ENCODE results near the gene CATSPER3.

Gene CATSPER3

GRCh38 chr5:134967607-134968006 lies at the start of gene CATSPER3:
Gene CATSPER3, plus strand, starts transcription at chr5:134967907. Its CDS starts 85 bp downstream, at chr5:134967992.
- in situ Hi-C loops (cut with MboI; ENCODE audit: low sequenced_read_pairs) = no loop called here

- in situ Hi-C loops (cut with MboI; ENCODE audit: low sequenced_read_pairs) = no loop called here
These were observed 48.8 kb upstream of the CATSPER3 start for GRCh38 chr5:134918861-134919260.

- in situ Hi-C loops (cut with MboI; ENCODE audit: low sequenced_read_pairs) = no loop called here
These were observed 46.7 kb upstream of the CATSPER3 start for GRCh38 chr5:134920848-134921575.

DNA sequence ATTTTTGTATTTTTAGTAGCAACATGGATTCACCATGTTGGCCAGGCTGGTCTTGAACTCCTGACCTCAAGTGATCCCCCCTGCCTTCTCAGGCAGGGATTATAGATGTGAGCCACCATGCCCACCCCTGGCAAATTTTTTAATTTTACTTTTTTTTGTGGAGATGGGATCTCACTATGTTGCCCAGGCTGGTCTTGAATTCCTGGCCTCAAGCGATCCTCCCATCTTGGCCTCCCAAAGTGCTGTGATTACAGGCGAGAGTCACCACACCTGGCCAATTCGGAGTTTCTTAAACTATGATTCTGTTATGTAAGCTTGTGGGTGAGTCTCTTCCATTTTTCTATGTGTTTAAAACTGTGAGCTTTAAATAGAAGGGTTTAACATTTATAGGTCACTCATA lies 35.2 kb upstream of the CATSPER3 start:
- in situ Hi-C loops (cut with MboI; ENCODE audit: low sequenced_read_pairs) = no loop called here

GRCh38 chr5:134934202-134934601 lies 33.5 kb upstream of the CATSPER3 start:
- in situ Hi-C loops (cut with MboI; ENCODE audit: low sequenced_read_pairs) = no loop called here

- in situ Hi-C loops (cut with MboI; ENCODE audit: low sequenced_read_pairs) = no loop called here
These were observed 31.8 kb upstream of the CATSPER3 start for GRCh38 chr5:134935711-134936602.

DNA sequence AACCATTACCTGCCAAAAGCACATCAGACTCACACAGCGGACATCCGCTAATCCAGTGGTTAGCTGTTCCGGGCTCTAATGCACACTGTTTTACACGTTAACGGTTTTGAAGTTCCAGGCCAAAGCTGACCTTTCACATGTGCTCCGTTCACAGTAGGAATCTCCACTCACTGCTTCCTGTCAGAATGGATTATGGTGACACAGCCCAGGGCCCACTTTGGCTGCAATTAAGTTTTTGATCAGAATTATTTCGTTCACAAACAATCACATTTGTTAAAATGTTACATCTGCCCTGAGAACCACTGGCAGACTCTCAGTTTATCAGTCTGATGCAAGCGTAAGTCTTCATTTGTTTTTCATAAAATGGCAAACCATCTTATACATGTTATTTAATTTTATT lies 30.2 kb upstream of the CATSPER3 start:
- in situ Hi-C loops (cut with MboI; ENCODE audit: low sequenced_read_pairs) = no loop called here

DNA sequence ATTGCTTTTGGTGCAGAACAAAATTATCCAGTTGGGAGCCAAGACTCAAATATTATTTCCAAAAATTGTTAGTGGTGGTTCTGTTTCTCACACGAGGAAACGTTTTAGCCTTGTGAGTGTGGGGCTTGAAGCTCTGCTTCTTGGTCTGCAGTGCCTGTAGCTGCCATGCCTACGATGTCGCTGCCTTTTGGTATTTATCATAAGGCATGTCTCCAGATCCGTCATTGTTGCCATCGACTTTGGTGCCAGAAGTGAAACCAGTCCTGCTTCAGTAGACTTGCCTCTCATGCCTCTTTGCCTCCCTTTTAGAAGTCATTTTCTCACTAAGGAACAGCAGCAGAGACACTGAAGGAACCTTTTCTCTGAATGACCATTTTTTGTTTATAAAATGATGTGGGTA lies 29.7 kb upstream of the CATSPER3 start:
- in situ Hi-C loops (cut with MboI; ENCODE audit: low sequenced_read_pairs) = no loop called here

GRCh38 chr5:134939500-134939899 lies 28.2 kb upstream of the CATSPER3 start:
- in situ Hi-C loops (cut with MboI; ENCODE audit: low sequenced_read_pairs) = no loop called here

DNA sequence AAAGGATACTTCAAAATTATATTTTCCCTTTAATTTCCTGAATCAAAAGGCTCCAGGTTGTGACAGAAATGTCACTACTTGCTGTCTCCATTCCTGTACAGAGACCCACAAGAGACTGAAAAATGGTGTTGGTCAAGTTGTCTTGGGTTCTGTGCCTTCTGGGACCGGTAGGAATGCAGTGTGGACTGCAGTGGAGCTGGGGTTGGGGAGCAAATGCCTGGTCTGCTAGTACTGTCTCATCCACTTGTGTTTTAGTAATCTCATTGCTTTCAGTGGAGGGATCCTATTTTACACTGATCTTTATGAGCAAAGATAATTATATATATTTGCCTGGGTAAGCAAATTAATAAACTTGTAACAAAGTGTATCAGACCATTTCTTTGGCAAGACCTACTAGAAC lies 24.2 kb upstream of the CATSPER3 start:
- in situ Hi-C loops (cut with MboI; ENCODE audit: low sequenced_read_pairs) = no loop called here

GRCh38 chr5:134944630-134945029 lies 23.1 kb upstream of the CATSPER3 start:
- in situ Hi-C loops (cut with MboI; ENCODE audit: low sequenced_read_pairs) = no loop called here

- in situ Hi-C loops (cut with MboI; ENCODE audit: low sequenced_read_pairs) = no loop called here
These were observed 22.7 kb upstream of the CATSPER3 start for GRCh38 chr5:134945041-134945440.

GRCh38 chr5:134948911-134949310 lies 18.8 kb upstream of the CATSPER3 start:
- in situ Hi-C loops (cut with MboI; ENCODE audit: low sequenced_read_pairs) = no loop called here

DNA sequence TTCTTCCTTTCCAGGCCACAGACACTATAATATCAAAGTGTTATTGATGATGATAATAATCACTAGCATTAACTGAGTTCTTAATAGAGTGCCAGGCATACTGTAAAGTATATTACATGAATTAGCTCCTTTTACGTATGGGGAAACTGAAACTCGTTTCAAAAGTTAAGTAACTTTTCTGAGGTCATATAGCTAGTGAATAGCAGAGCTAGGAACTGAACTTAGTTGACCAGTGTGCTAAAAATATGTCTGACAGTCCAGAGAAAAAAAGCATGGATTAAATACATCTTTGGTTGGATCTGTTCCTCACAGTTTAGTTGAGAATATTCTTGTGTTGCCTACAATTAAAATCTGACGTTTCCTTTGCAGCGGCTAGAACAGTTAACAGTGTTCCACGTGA lies 18.4 kb upstream of the CATSPER3 start:
- in situ Hi-C loops (cut with MboI; ENCODE audit: low sequenced_read_pairs) = no loop called here

DNA sequence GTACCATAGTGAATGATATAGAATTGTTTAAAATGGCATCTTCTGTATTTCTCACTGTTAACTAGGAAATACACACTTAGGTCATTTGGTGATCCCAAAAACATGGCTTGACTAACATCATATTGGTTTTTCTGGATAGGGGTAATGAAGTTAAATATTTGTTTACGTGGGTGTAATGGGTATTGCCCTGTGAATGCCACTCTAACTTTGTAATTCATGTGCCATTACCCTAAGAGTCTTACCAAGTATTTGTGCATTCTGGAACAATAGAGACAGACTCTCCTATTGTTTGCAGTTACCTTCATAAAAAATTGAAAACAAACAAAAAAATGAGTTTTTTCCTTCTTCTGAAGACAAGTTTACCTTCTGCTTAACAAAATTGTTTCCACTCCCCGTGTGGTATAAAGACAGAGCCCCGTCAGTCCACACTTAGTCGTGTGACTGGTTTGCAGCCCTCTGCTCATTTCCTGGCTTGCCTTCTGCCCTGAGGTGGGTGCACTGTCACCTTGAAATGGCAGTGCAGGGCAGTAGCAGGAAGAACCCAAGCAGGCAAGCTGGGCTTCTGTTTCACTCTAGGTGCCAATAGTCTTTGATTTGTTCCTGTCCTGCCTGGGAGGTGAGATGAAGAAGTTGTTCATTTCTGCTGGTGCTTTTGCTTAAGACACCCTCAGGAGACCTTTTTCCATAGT lies 9.6 kb upstream of the CATSPER3 start:
- in situ Hi-C loops (cut with MboI; ENCODE audit: low sequenced_read_pairs) = no loop called here

- in situ Hi-C loops (cut with MboI; ENCODE audit: low sequenced_read_pairs) = no loop called here
These were observed 9.0 kb upstream of the CATSPER3 start for GRCh38 chr5:134958755-134959154.

GRCh38 chr5:134963098-134963497 lies 4.6 kb upstream of the CATSPER3 start:
- in situ Hi-C loops (cut with MboI; ENCODE audit: low sequenced_read_pairs) = no loop called here

DNA sequence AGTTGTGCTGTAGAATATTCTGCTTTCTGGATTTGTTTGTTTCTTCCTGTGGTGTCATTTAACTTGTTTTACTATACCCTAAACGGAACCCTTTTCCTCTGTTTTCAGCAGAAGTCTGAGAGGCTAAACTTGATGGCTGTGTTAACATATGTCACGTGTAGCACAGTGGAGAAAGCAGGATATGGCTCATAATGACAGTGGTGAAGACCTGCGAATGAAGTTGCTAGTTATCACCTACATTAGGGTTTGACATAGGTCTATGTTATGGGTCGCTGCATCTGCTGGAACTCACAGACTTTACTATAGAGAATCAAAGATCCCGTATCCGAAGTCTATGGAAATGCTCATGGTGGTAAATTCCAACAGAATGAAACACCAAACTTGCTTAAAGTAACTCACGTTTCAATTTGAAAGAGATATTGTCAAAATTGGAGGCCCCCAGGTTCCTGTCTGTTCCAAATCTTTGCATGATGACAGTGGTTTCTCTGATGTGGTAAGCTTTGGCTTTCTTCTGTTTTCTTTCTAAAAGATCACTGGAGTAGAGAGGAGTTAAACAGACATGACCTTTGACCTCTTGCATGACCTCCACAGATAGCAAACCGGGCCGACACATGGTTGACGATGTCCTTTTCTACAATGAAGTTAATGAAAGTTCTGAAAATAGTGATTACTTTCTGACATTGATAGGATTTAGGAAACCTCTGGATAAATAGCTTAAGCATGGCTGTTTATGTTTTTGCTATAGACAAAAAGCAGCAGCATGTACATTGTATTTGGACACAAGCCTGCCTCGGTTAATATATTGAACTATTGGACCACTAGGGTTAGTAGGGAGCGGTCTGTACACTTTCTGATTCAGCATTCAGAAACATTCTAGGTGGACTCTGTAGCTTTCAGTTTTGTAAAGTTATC lies 3.1 kb upstream of the CATSPER3 start:
- in situ Hi-C loops (cut with MboI; ENCODE audit: low sequenced_read_pairs) = no loop called here

DNA sequence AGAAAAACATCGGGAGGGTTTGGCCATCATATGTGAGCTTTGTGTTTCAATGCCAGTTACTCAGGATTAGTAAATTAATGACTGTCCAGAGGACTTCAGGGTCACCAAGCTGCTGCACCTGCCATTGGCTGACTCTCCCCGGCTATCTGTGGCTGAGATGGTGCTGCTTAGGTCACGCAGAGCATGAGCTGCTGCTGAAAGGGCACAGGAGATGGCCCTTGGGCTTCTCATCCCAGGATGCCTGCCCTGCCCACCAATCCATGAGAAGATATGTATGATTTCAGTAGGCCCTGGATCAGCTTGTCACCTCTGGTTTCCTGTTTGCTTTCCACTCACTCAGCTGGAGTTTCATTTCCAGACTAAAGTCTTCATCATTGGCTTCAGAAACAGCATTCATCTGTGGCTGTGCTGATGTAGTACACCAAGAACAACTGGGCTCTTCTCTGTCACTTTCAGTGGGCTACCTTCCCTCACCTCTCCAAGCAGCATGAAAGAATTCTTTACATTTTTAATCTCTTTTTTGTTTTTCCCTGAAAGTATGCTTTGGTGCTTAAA lies 2.4 kb upstream of the CATSPER3 start:
- in situ Hi-C loops (cut with MboI; ENCODE audit: low sequenced_read_pairs) = no loop called here

DNA sequence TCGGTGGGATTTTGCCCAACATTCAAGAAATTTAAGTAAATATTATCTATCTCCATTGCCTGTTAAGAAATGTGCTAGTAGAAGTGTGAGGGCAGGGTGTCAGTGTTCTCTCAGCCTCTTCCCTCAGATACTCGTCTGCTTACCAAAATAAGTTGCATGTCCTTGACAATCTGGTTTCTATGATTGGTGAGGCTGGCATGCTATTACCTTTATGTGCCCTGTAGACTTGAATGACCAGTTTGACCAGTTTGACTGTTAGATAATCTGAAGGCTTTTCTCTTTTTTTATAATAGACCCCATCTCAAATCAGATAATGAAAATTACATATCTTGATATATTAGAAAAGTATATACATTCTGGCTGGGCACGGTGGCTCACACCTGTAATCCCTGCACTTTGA lies 348 bp downstream of the CATSPER3 start:
- in situ Hi-C loops (cut with MboI; ENCODE audit: low sequenced_read_pairs) = no loop called here

All from HL-60/S4 treated with phorbol 12-myristate 13-acetate at 8.2 ng/mL for 4 days and 3 days (cell line).